ENCODE measurements around the gene CDK8.

- TF ChIP-seq ZNF274 (IDR thresholded peaks at IDR 0.05; ENCODE audit: low read depth, low read length) (no peak), YY1 (IDR thresholded peaks at IDR 0.05; ENCODE audit: insufficient read depth, insufficient read length) (no peak), SUZ12 (IDR thresholded peaks at IDR 0.05; ENCODE audit: extremely low read depth, insufficient read depth, insufficient read length) (no peak)
These were observed 71.9 kb downstream of the CDK8 start for GRCh38 chr13:26325876-26326275.

Data from NT2/D1 (cell line).